Adrenal gland (tissue), 12 donors: Measurements from ENCODE around the gene RIPPLY3. TPM values are rescaled to one million over a fixed set of nuclear protein-coding genes. Genes with fewer than 3 reads are reported as not detected.

Experiments
- DNase-seq, 7 donors: peaks; one replicate each; pipeline ENCODE4 v3.0.0-alpha.2; 2019 to 2020
- H3K27ac ChIP-seq, 5 donors: fragments of 200-600 bp; sonication (generic) in 4 of 5; 1 replicate in 3 of 5; 2 replicates in 2 of 5; pipeline versions ENCODE4 v1.5.1 to v1.8.0; 2016 to 2020; ENCODE audit warnings: mild to moderate bottlenecking in 1 of 5
- H3K27me3 ChIP-seq: fragments of 200-600 bp; 2 replicates; pipeline ENCODE4 v1.8.0; 2021
- H3K36me3 ChIP-seq, 2 donors: fragments of 200-600 bp; replicated peaks in 1 of 2; 1 replicate in 1 of 2; 2 replicates in 1 of 2; pipeline versions ENCODE4 v1.5.1 to v1.8.0; 2018 to 2022
- H3K4me1 ChIP-seq, 2 donors: fragments of 200-600 bp; replicated peaks in 1 of 2; 1 replicate in 1 of 2; 2 replicates in 1 of 2; pipeline versions ENCODE4 v1.5.1 to v1.8.0; 2018 to 2021
- H3K4me3 ChIP-seq, 4 donors: fragments of 200-600 bp; sonication (generic) in 3 of 4; one replicate each; pipeline ENCODE4 v1.5.1; 2016 to 2018
- H3K9me3 ChIP-seq, 3 donors: fragments of 200-600 bp; sonication (generic) in 1 of 3; replicated peaks in 1 of 3; 1 replicate in 2 of 3; 2 replicates in 1 of 3; pipeline versions ENCODE4 v1.5.1 to v1.8.0; 2016 to 2021
- POLR2A ChIP-seq, 2 donors: fragments of 450-650 bp; IDR thresholded peaks; one replicate each; pipeline ENCODE4 v1.6.1; 2017; ENCODE audit warnings: antibody characterized with exemption in 2 of 2, mild to moderate bottlenecking in 2 of 2, moderate library complexity in 1 of 2
- WGBS, 4 donors: extraction: QIAGEN DNeasy Blood & Tissue Kit in 2 of 4; methylation state at CpG; one replicate each; pipeline versions ENCODE4 v1.1.5 to v1.1.7; 2013 to 2017; 5-methylcytosine and 5-hydroxymethylcytosine counted together
- intact Hi-C, 2 donors: fragments of 100-400 bp; cut with DNase I; formaldehyde crosslinking; loops; one replicate each; pipeline versions ENCODE4 v1.14.1 to v1.15.0; 2022 to 2023
- polyA plus RNA-seq, 3 donors: library from polyadenylated mRNA; stranded (reverse); fragments of 200-250 nt in 2 of 3; fragments of 350-450 nt in 1 of 3; fragmentation: Illumina TruSeq in 1 of 3; extraction: RNeasy Lipid Tissue Mini Kit (QIAGEN cat#74804) in 1 of 3; gene quantifications; one replicate each; pipeline ENCODE4 v1.2.3, GENCODE V29; 2013 to 2014
- total RNA-seq, 9 donors: library from RNA; depleted of rRNA in 4 of 9; stranded (reverse); fragments of >200 nt in 4 of 9; fragments of 120-200 nt in 1 of 9; fragmentation: NEBNext Ultra II Directional in 1 of 9; extraction: Animal tissue kit (Norgen Biotek cat#: 25700) in 1 of 9; gene quantifications; one replicate each; pipeline versions ENCODE4 v1.1.0 to v1.2.4, GENCODE V29; 2013 to 2023
- TF ChIP-seq, protein P1 (sequence below), 6 experiments: fragments of 450-650 bp in 4 of 6; fragments of 200-600 bp in 2 of 6; sonication (generic) in 1 of 6; IDR thresholded peaks; 1 replicate in 5 of 6; 2 replicates in 1 of 6; pipeline versions ENCODE4 v1.5.1 to v1.8.0; 2016 to 2021; ENCODE audit warnings: antibody characterized with exemption in 6 of 6, mild to moderate bottlenecking in 2 of 6, moderate library complexity in 1 of 6
- donor health status: healthy with polysubstance abuse.
- donor health status: Bipolar disorder and iron deficiency.
- donor health status: DM: yes; HTN: yes; CAD: no.
- donor health status: DM: no; HTN: no; CAD: no.
- donor health status: DM: no; HTN: no; CAD: no.
- donor health status: DM: yes; HTN: yes; CAD: no.

RIPPLY3 gene
- total and polyA plus RNA-seq, 12 donors, result 0.17 to 1.3 (median 0.39) TPM; not detected in 3

GRCh38 chr21:37005548-37006485 is 685 bp upstream of the RIPPLY3 start:
- intact Hi-C loops, result no loop called here
- peaks cover 10 to 12% of the 10 kb centered on the region in 2 donors for H3K4me1 ChIP-seq
- 26 to 50% (median 28%) methylated on average over 37 to 76 of the region's 76 CpGs for WGBS, 4 donors
- H3K4me3 ChIP-seq, result peak overlapping the region in 2 of 4 donors; percentile 6 to 49
- TF ChIP-seq, protein P1, sequence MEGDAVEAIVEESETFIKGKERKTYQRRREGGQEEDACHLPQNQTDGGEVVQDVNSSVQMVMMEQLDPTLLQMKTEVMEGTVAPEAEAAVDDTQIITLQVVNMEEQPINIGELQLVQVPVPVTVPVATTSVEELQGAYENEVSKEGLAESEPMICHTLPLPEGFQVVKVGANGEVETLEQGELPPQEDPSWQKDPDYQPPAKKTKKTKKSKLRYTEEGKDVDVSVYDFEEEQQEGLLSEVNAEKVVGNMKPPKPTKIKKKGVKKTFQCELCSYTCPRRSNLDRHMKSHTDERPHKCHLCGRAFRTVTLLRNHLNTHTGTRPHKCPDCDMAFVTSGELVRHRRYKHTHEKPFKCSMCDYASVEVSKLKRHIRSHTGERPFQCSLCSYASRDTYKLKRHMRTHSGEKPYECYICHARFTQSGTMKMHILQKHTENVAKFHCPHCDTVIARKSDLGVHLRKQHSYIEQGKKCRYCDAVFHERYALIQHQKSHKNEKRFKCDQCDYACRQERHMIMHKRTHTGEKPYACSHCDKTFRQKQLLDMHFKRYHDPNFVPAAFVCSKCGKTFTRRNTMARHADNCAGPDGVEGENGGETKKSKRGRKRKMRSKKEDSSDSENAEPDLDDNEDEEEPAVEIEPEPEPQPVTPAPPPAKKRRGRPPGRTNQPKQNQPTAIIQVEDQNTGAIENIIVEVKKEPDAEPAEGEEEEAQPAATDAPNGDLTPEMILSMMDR (IDR thresholded peaks at IDR 0.05), result no peak
- no peak for TF ChIP-seq POLR2A (IDR thresholded peaks at IDR 0.05)
- H3K27me3 ChIP-seq, result peaks cover 25% of the 10 kb centered on the region
- no peaks in the 10 kb centered on the region for H3K9me3 ChIP-seq
- DNase-seq, result peak in 1 of 7 donors; percentile 35
- no peaks in the 10 kb centered on the region for H3K36me3 ChIP-seq
- H3K27ac ChIP-seq, result no peak overlapping the region

GRCh38 chr21:37008724-37009123 is 2.2 kb downstream of the RIPPLY3 start:
- peaks cover 25% of the 10 kb centered on the region for H3K27me3 ChIP-seq
- 75 to 91% (median 83%) methylated on average over 12 of the region's 12 CpGs for WGBS, 4 donors
- TF ChIP-seq POLR2A (IDR thresholded peaks at IDR 0.05), result no peak
- TF ChIP-seq, protein P1 (IDR thresholded peaks at IDR 0.05), result no peak
- H3K36me3 ChIP-seq, result no peaks in the 10 kb centered on the region
- H3K4me3 ChIP-seq, result no peak overlapping the region
- no peaks in the 10 kb centered on the region for H3K9me3 ChIP-seq
- intact Hi-C loops, result no loop called here
- DNase-seq, result peak in 1 of 7 donors; percentile 48
- H3K4me1 ChIP-seq, result peaks cover 10 to 12% of the 10 kb centered on the region in 2 donors
- H3K27ac ChIP-seq, result no peak overlapping the region

- intact Hi-C loops, result no loop called here
- DNase-seq, result peak; percentile 86 to 92 (median 89)
- H3K27ac ChIP-seq, result no peak overlapping the region
- TF ChIP-seq, protein P1 (IDR thresholded peaks at IDR 0.05), result peak; percentile 83 to 91 (median 85)
- TF ChIP-seq POLR2A (IDR thresholded peaks at IDR 0.05), result peak in 1 of 2 donors; percentile 52
- H3K4me1 ChIP-seq, result peaks cover 10 to 12% of the 10 kb centered on the region in 2 donors
- H3K27me3 ChIP-seq, result peaks cover 25% of the 10 kb centered on the region
- H3K4me3 ChIP-seq, result peak overlapping the region in 1 of 4 donors; percentile 46
- no peaks in the 10 kb centered on the region for H3K36me3 ChIP-seq
- 3 to 12% (median 11%) methylated on average over 24 to 30 of the region's 30 CpGs for WGBS, 4 donors
- H3K9me3 ChIP-seq, result no peaks in the 10 kb centered on the region
Measured at GRCh38 chr21:37009740-37010341, 3.3 kb downstream of the RIPPLY3 start.

DNA sequence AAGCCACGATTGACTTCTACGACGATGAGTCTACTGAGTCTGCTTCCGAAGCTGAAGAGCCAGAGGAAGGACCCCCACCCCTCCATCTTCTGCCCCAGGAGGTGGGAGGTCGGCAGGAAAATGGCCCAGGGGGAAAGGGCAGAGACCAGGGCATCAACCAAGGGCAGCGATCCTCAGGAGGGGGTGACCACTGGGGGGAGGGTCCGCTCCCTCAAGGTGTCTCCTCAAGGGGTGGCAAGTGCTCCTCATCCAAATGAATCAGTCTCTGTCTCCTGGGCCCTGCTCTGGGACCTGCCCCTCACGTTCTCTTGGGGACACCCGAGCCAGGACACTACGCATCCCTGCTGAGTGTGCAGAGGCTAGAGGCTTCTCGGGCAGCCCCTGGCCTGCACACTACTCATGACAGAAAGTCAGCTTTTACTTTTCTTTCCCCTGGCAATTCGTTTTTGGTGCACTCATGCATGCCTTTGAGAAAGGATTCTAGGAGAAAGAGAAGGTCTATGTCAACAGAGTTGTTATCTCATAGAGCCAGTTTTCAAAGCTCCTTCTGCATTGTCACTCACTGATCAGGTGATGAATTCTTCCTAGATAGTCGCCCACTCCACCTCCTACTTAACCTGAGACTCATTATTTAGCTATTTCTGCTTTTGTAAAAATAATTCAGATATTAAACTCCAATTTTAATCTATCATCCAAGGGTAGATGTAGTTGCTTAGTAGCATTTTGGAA is 11.6 kb downstream of the RIPPLY3 start:
- H3K27ac ChIP-seq, result no peak overlapping the region
- H3K27me3 ChIP-seq, result no peaks in the 10 kb centered on the region
- TF ChIP-seq, protein P1 (IDR thresholded peaks at IDR 0.05), result no peak
- no peak for TF ChIP-seq POLR2A (IDR thresholded peaks at IDR 0.05)
- intact Hi-C loops, result no loop called here
- DNase-seq, result peak in 2 of 7 donors; percentile 9 to 37
- H3K9me3 ChIP-seq, result no peaks in the 10 kb centered on the region
- 74 to 80% (median 79%) methylated on average over 13 of the region's 13 CpGs for WGBS, 4 donors
- H3K4me1 ChIP-seq, result no peaks in the 10 kb centered on the region
- no peak overlapping the region for H3K4me3 ChIP-seq
- no peaks in the 10 kb centered on the region for H3K36me3 ChIP-seq
